Activated T-helper 9 cell treated with anti-CD3 and anti-CD28 coated beads, Interleukin-2, amount 50 U/mL, for 16 hours (primary cell): ENCODE measurements around the gene ASAP3.

ENCODE experiments used
- DNase-seq: peaks from one replicate; pipeline ENCODE4 v3.0.0-alpha.2; 2020; ENCODE audit warnings: low read depth

ASAP3 gene

GRCh38 chr1:23449306-23449705, 34.7 kb downstream of the ASAP3 start:
- DNase-seq = no peak

GRCh38 chr1:23448846-23449245, 35.1 kb downstream of the ASAP3 start:
- DNase-seq = no peak

- DNase-seq = no peak
These were observed 37.2 kb downstream of the ASAP3 start for GRCh38 chr1:23446661-23447310.

- DNase-seq = no peak
These were observed 39.2 kb downstream of the ASAP3 start for GRCh38 chr1:23444596-23445390.

- DNase-seq = no peak
These were observed 39.9 kb downstream of the ASAP3 start for GRCh38 chr1:23444104-23444533.

- no peak for DNase-seq
These were observed 41.2 kb downstream of the ASAP3 start for GRCh38 chr1:23442751-23443150.

GRCh38 chr1:23441446-23442148, 42.4 kb downstream of the ASAP3 start:
- DNase-seq = no peak

GRCh38 chr1:23438545-23438944, 45.4 kb downstream of the ASAP3 start:
- DNase-seq = no peak

- no peak for DNase-seq
These were observed 46.7 kb downstream of the ASAP3 start for GRCh38 chr1:23437355-23437664.

- DNase-seq = no peak
These were observed 47.2 kb downstream of the ASAP3 start for GRCh38 chr1:23436520-23437354.

- no peak for DNase-seq
These were observed 49.7 kb downstream of the ASAP3 start for GRCh38 chr1:23434260-23434775.

- DNase-seq = no peak
These were observed 50.9 kb downstream of the ASAP3 start for GRCh38 chr1:23433122-23433521.

GRCh38 chr1:23431431-23431830, 52.5 kb downstream of the ASAP3 start:
- no peak for DNase-seq

GRCh38 chr1:23430803-23431202, 53.2 kb downstream of the ASAP3 start:
- no peak for DNase-seq

GRCh38 chr1:23428136-23428905, 55.7 kb downstream of the ASAP3 start:
- no peak for DNase-seq

- DNase-seq = no peak
These were observed 56.4 kb downstream of the ASAP3 start for GRCh38 chr1:23427550-23427949.

GRCh38 chr1:23426828-23427227, 57.2 kb downstream of the ASAP3 start:
- DNase-seq = no peak

GRCh38 chr1:23425193-23425494, 58.8 kb downstream of the ASAP3 start:
- DNase-seq = no peak

GRCh38 chr1:23424293-23425192, 59.4 kb downstream of the ASAP3 start, which contains the start of gene TCEA3:
TCEA3 (minus strand) TSS chr1:23424748; CDS start chr1:23424633, 115 bp downstream.
- DNase-seq = peak; percentile 16
